Measurements from ENCODE around the gene POTED. TPM values are rescaled to one million over a fixed set of nuclear protein-coding genes. Genes with fewer than 3 reads are reported as not detected.

Gene POTED
- total RNA-seq = not detected in 2 replicates

DNA sequence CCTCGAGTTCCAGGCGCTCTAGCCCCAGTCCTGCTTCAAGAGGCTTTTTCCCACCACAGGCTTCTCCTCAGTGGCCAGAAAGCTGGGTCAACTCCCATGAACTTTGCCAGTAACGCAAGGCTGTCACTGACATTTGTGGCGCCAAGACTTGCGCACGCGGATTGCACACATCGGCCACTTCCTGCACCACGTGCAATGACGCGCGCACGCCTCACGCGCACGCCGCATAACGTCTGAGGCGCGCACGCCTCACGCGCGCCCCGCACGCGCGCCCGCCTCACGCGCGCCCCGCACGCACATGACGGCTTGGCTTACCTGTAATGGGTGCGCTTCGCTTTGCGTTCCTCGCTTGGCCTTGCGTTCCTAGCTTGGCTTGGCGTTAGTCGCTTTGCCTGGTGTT is at the start of gene POTED:
TSS of gene POTED (plus strand) at position 301 of the 400 bp plus-strand sequence. CDS start 452 bp downstream, outside the sequence.

Data from airway epithelial cell (primary cell).